Prostate gland (tissue), 2 donors: ENCODE data around the gene BEX5.
"Not testable (repeated sequence)": the region's sequence is repeated elsewhere in the genome, so short reads cannot be mapped to it uniquely, and the experiment has no call there.

Experiments used
- CTCF ChIP-seq, 4 experiments: fragments of 200-600 bp in 2 of 4; fragments of 450-650 bp in 2 of 4; sonication (generic) in 2 of 4; IDR thresholded peaks; 1 replicate in 3 of 4; 2 replicates in 1 of 4; pipeline ENCODE4 v1.5.1; 2016 to 2019; ENCODE audit warnings: antibody characterized with exemption in 4 of 4, mild to moderate bottlenecking in 2 of 4, moderate library complexity in 2 of 4
- POLR2A ChIP-seq: fragments of 450-650 bp; IDR thresholded peaks from one replicate; pipeline ENCODE4 v1.6.1; 2016; ENCODE audit warnings: antibody characterized with exemption, mild to moderate bottlenecking
- POLR2AphosphoS5 ChIP-seq: sonication (generic); formaldehyde crosslinking; IDR thresholded peaks from one replicate; pipeline ENCODE4 v1.6.1; 2017; ENCODE audit warnings: antibody characterized with exemption

GRCh38 chrX:102141631-102142030 is 14.1 kb downstream of the BEX5 start:
- TF ChIP-seq CTCF (IDR thresholded peaks at IDR 0.05); POLR2AphosphoS5; POLR2A: not testable (repeated sequence)
